ENCODE measurements around the gene GNA15. TPM values are rescaled to one million over a fixed set of nuclear protein-coding genes. Genes with fewer than 3 reads are reported as not detected.

GNA15 gene
- total RNA-seq, 4 donors from 2014 or later, result 74.3 to 105 (median 84.2) TPM

DNA sequence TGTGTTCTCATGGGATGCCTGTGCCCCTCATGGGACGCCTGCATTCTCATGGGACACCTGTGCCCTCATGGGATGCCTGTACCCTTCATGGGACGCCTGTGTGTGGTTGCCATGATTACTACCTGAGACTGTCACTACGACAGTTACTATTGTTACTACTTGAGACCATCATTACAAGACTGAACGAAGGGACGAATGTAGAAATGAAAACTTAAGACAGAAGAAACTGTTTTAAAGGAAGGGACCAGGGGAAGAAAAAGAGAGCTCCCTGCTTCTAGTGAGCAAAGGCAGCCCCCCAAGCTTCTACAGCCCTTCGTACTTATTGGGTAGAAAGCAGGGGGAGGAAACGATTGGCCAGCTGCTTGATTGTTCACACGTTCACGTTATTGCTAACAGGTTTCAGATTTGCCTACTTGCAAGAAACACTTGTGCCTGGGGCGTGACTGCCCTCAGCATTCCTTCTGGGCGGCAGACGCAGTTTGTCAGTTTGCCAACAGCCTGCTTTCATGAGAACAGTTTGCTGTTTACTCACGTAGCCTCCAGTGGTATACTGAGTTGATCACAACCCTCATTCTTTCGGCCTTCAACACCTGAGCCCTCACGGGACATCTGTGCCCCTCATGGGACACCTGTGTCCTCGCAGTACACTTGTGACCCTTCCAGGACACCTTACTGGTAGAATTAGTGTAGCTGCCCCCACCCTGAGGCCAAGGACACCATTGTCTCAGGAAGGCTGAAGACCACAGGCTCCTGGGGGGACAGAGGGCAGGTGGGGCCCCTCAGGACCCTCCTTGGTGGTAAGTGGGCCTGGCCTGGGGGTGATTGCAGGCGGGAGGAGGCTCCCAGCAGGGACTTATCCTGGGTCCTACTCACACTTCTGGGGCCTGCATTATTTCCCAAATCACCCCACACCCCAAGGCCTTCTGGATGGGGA is 40.2 kb downstream of the GNA15 start:
- TF ChIP-seq POLR2A (IDR thresholded peaks at IDR 0.05), result no peak
- TF ChIP-seq, protein P1, sequence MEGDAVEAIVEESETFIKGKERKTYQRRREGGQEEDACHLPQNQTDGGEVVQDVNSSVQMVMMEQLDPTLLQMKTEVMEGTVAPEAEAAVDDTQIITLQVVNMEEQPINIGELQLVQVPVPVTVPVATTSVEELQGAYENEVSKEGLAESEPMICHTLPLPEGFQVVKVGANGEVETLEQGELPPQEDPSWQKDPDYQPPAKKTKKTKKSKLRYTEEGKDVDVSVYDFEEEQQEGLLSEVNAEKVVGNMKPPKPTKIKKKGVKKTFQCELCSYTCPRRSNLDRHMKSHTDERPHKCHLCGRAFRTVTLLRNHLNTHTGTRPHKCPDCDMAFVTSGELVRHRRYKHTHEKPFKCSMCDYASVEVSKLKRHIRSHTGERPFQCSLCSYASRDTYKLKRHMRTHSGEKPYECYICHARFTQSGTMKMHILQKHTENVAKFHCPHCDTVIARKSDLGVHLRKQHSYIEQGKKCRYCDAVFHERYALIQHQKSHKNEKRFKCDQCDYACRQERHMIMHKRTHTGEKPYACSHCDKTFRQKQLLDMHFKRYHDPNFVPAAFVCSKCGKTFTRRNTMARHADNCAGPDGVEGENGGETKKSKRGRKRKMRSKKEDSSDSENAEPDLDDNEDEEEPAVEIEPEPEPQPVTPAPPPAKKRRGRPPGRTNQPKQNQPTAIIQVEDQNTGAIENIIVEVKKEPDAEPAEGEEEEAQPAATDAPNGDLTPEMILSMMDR (IDR thresholded peaks at IDR 0.05), result no peak
- WGBS, 2 donors, result 47 to 51% methylated on average over 16 to 17 of the region's 17 CpGs
- H3K4me3 ChIP-seq (ENCODE audit: low read depth, poor library complexity, severe bottlenecking), result no peak overlapping the region
- DNase-seq (ENCODE audit: low spot score in 2 of 2), result no peak
- intact Hi-C loops (cut with DNase I; ENCODE audit: low total_unique reads), result no loop called here

DNA sequence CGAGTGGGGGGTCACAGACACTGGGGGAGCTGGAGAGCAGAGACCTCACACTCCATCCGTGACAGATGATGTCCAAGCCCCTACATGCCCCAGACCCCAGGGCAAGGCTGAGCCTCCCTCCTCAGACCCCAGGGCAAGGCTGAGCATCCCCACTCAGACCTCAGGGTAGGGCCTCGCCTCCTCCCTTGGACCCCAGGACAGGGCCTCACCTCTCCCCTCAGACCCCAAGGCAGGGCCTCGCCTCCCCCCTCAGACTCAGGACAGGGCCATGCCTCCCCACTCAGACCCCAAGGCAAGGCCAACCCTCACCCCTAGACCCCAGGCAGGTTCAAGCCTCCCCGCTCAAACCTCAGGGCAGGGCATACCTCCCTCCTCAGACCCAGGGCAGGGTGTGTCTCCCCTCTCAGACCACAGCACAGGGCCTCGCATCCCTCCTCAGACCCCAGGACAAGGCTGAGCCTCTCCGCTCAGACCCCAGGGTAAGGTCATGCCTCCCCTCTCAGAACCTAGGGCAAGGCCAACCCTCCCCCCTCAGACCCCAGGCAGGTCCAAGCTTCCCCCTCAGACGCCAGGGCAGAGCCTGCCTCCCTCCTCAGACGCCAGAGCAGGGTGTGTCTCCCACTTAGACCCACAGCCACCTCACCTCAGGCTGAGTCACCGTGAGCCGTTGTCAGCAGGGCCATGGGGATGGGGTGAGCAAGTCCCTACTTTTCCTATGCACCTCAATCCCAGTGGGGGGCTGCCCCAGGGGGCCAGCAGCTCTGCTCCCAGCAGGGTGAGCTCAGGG is 41.1 kb downstream of the GNA15 start:
- no peak overlapping the region for H3K4me3 ChIP-seq (ENCODE audit: low read depth, poor library complexity, severe bottlenecking)
- WGBS, 2 donors, result 54 to 64% methylated on average over 10 to 11 of the region's 11 CpGs
- intact Hi-C loops (cut with DNase I; ENCODE audit: low total_unique reads), result no loop called here
- TF ChIP-seq POLR2A (IDR thresholded peaks at IDR 0.05), result no peak
- TF ChIP-seq, protein P1 (IDR thresholded peaks at IDR 0.05), result no peak
- no peak for DNase-seq (ENCODE audit: low spot score in 2 of 2)

GRCh38 chr19:3178377-3178972 is 42.6 kb downstream of the GNA15 start, which contains the start of gene S1PR4:
S1PR4 (plus strand) TSS chr19:3178769; CDS start chr19:3178793, 24 bp downstream.
- DNase-seq (ENCODE audit: low spot score in 2 of 2), result no peak
- no peak within 1 kb of the TSS for H3K4me3 ChIP-seq (ENCODE audit: low read depth, poor library complexity, severe bottlenecking)
- WGBS, 2 donors, result 58 to 68% methylated on average over 34 to 41 of the region's 42 CpGs
- no peak for TF ChIP-seq POLR2A (IDR thresholded peaks at IDR 0.05)
- TF ChIP-seq, protein P1 (IDR thresholded peaks at IDR 0.05), result no peak
- intact Hi-C loops (cut with DNase I; ENCODE audit: low total_unique reads), result no loop called here

DNA sequence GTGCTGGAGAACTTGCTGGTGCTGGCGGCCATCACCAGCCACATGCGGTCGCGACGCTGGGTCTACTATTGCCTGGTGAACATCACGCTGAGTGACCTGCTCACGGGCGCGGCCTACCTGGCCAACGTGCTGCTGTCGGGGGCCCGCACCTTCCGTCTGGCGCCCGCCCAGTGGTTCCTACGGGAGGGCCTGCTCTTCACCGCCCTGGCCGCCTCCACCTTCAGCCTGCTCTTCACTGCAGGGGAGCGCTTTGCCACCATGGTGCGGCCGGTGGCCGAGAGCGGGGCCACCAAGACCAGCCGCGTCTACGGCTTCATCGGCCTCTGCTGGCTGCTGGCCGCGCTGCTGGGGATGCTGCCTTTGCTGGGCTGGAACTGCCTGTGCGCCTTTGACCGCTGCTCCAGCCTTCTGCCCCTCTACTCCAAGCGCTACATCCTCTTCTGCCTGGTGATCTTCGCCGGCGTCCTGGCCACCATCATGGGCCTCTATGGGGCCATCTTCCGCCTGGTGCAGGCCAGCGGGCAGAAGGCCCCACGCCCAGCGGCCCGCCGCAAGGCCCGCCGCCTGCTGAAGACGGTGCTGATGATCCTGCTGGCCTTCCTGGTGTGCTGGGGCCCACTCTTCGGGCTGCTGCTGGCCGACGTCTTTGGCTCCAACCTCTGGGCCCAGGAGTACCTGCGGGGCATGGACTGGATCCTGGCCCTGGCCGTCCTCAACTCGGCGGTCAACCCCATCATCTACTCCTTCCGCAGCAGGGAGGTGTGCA is 43.3 kb downstream of the GNA15 start:
- no peak for DNase-seq (ENCODE audit: low spot score in 2 of 2)
- H3K4me3 ChIP-seq (ENCODE audit: low read depth, poor library complexity, severe bottlenecking), result no peak overlapping the region
- WGBS, 2 donors, result 80 to 83% methylated on average over 39 to 47 of the region's 52 CpGs
- intact Hi-C loops (cut with DNase I; ENCODE audit: low total_unique reads), result no loop called here
- TF ChIP-seq POLR2A (IDR thresholded peaks at IDR 0.05), result no peak
- TF ChIP-seq, protein P1 (IDR thresholded peaks at IDR 0.05), result no peak

GRCh38 chr19:3179739-3180293 is 44.0 kb downstream of the GNA15 start:
- WGBS, 2 donors, result 84 to 86% methylated on average over 26 to 31 of the region's 31 CpGs
- TF ChIP-seq, protein P1 (IDR thresholded peaks at IDR 0.05), result no peak
- TF ChIP-seq POLR2A (IDR thresholded peaks at IDR 0.05), result no peak
- DNase-seq (ENCODE audit: low spot score in 2 of 2), result no peak
- H3K4me3 ChIP-seq (ENCODE audit: low read depth, poor library complexity, severe bottlenecking), result no peak overlapping the region
- intact Hi-C loops (cut with DNase I; ENCODE audit: low total_unique reads), result no loop called here
